C1 segment of cervical spinal cord (tissue), 14 donors: ENCODE measurements around the gene SLIT3.

Source experiments
- DNase-seq, 14 donors: peaks; one replicate each; lab custom pipeline; 2025; lab: John Stamatoyannopoulos, UW

SLIT3 gene

DNA sequence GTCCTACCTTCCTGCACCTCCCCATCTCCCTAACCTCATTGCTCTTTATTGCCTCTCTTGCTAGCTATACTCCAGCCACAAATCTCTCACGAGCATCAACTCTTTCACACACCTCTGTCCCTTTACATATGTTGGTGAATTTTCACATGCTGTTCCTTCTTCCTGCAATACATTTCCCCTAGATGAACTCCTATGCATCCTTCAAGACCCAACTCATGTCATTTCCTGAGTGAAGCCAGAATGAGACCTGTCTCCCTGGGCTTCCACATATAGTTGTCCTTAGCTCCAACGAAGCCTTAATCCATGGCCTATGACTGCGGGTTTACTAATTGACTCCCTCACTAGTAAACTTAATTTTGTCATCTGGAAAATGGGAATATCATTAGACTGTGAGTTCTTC is 424.5 kb downstream of the SLIT3 start:
- no peak for DNase-seq

GRCh38 chr5:168875832-168876231 is 425.1 kb downstream of the SLIT3 start:
- no peak for DNase-seq

GRCh38 chr5:168874713-168875380 is 426.1 kb downstream of the SLIT3 start:
- no peak for DNase-seq

DNA sequence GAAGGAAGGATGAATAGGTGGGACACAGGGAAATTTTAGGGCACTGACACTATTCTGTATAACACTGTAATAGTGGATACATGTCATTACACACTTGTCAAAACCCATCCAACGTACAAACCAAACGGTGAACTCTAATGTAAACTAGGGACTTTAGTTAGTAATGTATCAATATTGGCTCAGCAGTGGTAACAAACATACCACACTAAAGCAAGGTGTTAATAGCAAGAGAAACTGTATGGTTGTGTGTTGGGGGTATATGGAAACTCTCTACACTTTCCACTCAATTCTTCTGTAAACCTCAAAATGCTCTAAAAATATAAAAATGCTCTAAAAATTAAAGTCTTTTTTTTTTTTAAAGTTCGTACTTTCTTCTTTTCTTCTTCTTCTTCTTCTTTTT is 428.7 kb downstream of the SLIT3 start:
- DNase-seq, result no peak

DNA sequence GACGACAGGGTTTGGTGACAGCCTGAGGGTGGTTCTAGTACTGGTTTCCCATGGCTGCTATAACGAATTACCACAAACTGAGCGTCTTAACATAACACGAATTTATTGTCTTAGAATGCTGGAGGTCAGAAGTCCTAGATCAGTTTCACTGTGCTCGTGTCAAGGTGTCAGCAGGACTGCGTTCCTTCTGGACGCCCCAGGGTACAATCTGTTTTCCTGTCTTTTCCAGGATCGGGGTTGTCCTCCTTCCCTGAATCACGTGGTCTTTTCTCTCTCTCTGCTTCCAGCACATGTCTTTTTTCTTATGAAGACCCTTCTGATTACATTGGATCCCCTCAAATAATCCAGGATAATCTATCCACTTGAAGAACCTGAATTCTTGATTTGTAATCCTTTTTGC is 430.0 kb downstream of the SLIT3 start:
- peak in 1 of 14 donors; percentile 11 for DNase-seq

DNA sequence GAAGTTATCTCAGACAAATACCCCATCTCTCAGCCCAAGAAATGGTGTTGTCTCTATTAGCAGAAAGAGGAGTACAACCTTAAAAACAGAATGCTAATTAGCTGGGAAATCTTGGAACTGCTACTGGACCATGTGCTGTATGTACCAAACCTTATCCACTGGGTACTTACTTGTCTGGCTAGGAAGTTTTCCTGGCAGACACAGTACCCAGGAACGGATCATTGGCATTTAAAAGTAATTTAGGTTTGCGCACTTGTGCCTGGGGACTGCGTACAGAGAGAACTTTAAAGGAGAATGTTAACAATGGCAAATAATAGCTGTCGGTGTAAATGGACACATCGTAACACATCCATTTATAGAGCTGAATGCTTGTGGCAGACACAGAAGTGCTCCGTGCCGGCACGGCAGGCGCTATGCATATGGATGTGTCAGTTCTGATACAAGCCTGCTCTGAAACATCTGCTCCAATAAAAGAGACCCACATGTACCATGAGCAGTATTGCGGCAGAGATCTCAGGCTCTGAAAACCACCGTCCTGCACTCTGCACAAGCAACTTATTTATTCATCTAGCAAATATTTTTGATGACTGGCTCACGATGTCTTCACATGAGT is 431.2 kb downstream of the SLIT3 start:
- no peak for DNase-seq

GRCh38 chr5:168867241-168867640 is 433.7 kb downstream of the SLIT3 start:
- no peak for DNase-seq

- peak in 1 of 14 donors; percentile 27 for DNase-seq
These were observed 435.0 kb downstream of the SLIT3 start for GRCh38 chr5:168865968-168866367.

- DNase-seq, result no peak
These were observed 437.9 kb downstream of the SLIT3 start for GRCh38 chr5:168863021-168863420.

DNA sequence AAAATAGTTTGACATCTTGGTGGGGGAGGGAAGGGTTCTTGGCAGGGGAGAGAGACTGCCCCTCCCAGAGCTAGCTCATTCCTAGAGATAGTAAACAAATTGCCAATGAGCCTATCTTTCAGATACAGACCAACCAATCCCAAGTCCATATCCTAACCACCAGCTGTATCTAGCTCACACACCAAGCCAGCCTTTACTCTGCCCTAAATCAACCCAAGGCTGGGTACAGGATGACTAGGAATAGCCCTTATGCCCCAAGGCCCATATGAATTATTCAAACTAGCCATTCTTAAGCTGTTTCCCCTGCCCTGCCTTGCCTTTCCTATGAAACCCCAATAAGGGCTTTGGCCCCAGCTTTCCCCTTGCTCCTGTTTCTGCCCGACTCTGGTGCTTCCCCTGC is 440.4 kb downstream of the SLIT3 start:
- no peak for DNase-seq

DNA sequence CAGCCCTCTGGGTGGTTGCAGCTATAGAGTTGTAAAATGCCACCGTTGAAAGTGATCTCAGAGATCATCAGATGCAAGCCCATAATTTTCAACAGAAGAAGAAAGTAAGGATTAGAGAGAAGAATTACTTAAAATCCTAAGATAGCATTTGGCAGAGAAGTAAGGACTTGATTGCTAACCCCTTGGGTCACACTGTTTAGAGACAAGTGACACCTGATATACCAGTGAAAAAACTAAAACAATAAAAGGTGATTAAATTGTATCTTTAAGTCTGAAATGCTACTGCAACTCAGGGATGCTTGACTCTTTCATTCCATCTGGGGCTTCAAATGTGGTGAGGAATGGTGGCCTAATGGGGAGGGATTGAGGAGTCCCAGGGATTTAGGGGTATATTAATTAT is 440.9 kb downstream of the SLIT3 start:
- no peak for DNase-seq

DNA sequence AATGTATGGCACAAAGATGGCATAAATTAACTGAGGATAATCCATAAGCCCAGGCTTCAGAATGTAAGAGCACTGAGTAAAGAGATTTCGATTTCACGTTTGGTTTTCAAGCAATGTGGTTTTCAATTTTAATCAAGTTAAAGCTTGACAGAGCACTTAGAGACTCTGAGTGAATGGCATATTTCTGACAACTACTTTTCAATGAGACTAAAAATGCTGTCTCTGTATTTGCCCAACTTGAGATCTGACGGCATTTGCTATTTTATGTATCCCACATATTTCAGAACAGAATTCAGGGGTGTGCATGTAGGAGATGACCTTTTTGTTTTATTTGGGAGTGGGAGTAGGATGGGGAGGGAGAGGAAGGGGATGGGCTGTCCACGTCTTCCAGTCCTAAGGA is 441.5 kb downstream of the SLIT3 start:
- no peak for DNase-seq

- no peak for DNase-seq
These were observed 441.9 kb downstream of the SLIT3 start for GRCh38 chr5:168858994-168859393.

DNA sequence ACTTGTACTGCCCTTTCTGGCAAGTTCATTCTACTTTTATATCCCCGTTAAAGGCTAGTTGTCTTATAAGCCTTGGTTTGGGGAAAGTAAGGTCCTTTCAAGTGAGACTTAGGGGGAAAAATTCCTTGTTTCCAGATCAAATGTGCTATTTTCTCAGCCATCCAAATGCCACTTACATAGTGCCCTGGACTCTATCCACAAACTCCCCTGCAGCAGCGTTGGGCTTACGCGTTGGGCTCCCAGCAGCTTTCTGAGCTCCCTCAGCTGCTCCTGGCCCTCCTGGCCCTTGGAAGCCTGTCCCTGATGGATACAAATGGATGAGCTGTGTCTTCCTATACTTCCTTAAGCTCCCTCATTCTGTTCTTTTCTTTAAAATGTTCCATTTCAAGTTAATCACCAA is 442.6 kb downstream of the SLIT3 start:
- no peak for DNase-seq

DNA sequence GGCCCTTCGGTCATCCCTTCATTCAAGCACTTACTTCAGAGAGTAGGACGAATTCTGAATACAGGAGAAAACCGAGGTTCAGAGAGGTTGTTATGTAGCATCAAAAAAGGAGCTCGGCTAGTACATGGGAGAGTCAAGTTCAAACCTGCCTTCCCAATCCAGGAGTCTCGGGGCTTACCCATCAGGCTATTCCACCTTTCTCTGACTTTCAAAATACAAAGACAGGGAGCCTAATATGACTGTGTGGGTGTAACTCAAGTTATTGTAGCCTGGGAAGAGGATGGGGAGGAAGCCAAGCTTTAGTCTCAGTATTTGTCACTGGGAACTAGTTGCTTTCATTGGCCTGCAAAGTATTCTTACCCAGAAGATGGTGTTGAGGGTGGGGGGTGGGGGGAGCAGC is 447.0 kb downstream of the SLIT3 start:
- DNase-seq, result no peak

DNA sequence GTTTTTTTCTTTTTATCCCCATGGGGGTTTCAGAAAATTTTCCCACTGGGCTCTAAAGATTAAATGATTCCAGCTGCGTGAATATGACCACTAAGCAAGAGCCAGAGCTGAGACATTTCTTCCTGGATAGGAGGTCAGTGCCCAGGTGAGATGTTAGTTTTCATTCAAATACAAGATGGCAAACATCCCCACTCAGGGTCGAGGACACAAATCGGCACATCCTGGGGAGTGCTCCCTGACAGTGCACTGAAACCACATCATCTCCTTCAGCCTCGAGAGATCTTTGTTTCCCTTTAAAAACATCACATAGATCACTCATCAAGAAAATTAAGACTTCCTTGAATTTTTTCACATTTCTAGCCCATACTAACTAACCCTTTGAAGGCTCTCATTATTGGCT is 448.6 kb downstream of the SLIT3 start:
- DNase-seq, result no peak

DNA sequence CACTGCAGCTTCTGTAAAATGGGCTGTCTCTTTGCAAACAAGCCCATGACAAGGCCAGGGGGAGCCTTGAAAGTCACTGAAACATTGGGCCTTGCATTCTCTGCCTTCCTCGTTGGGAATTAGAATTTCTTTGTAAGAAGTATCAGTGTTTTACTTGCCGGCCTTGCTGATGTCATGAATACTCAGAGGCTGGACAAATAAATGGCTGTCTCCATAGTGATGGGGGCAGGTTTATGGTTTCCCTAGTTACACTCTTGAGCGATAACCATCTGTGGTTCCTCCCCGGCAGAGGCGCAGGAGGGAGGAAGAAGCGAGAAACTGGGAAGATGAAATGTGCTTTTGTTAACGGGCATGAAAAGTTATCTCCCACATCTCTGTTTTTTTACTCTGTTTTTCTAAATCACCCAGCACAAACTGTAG is 449.0 kb downstream of the SLIT3 start:
- DNase-seq, result no peak

GRCh38 chr5:168850683-168851082 is 450.3 kb downstream of the SLIT3 start:
- no peak for DNase-seq

DNA sequence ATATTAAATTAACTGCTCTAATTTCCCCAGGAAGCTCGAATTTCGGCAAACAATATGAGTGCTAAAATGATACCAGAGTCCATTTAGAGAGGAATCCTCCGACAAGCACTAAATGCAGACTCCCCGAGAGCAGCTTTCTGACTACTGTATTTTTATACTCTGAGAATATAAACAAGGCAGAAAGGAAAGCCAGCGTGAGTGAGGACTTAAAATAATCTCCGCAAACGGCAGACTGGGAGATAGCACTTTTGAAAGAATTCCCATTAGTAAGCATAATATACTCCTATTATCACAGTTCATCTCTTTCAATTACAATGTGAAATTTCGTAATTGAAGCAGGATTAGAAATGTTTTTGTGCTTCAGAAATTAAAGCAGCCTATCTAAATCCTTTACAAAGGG is 452.4 kb downstream of the SLIT3 start:
- DNase-seq, result no peak

- no peak for DNase-seq
These were observed 453.3 kb downstream of the SLIT3 start for GRCh38 chr5:168847511-168848073.

GRCh38 chr5:168844922-168845296 is 456.0 kb downstream of the SLIT3 start:
- DNase-seq, result no peak

DNA sequence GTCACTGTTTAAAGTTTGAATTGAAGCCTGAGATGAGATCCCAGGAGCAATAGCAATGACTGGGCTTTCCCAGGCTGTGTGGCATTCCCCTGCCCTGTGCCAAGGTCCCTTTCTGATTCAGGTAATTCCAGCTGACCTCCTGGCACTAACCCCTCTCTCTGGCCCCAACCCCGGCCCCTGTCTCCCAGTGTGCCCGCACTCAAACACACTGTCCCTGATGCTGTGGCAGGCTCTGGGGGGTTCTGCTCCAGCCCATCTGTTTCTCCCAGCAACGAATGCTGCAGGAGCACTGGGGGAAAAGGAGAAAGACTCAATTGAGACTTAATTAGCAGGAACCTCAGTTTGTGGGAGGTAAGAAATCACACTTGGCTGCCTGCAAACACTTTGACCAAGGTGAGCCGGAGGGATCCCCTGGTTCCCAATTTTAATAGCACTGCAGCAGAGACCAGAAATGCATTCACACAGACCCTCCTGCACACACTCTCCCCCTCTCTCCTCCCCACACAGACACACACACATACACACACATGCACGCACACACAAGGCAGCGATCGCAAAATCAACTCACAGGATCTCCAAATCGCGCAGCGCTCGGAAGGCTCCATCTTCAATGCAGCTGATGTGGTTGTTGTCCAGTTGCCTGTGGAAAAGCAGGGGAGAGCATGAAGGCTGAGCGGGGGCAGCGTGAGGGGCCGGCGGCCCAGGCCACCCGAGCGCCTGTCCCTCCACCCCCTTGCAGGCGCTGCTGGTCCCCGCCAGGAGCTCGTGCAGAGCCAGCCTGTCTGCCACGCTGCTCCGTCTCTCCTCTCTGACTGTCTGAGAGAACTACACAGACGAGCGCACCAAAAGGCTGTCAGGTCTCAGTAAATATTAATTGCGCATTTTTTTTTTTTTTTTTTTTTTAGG is 456.7 kb downstream of the SLIT3 start:
- DNase-seq, result peak in 1 of 14 donors; percentile 14
